KOPT-K1 (cell line): ENCODE measurements around the gene FAM120B.

Source experiments
- H3K27ac ChIP-seq: fragments of 200-600 bp; sonication (generic); 2 replicates; pipeline ENCODE4 v1.5.1; 2016; ENCODE audit warnings: antibody characterized with exemption, mild to moderate bottlenecking, low read depth, low read length; ENCODE audit not compliant: poor library complexity, severe bottlenecking
- H3K36me3 ChIP-seq: fragments of 200-600 bp; sonication (generic); 2 replicates; pipeline ENCODE4 v1.5.1; 2017; ENCODE audit warnings: antibody characterized with exemption, mild to moderate bottlenecking, low read length, moderate library complexity; ENCODE audit not compliant: insufficient read depth
- H3K9me3 ChIP-seq: fragments of 200-600 bp; sonication (generic); 2 replicates; pipeline ENCODE4 v1.5.1; 2017; ENCODE audit warnings: antibody characterized with exemption, low read length, mild to moderate bottlenecking; ENCODE audit not compliant: insufficient read depth, poor library complexity, severe bottlenecking

FAM120B gene

GRCh38 chr6:170279977-170280688 lies 26.4 kb upstream of the FAM120B start:
- Histone ChIP-seq H3K27ac (peak overlapping the region; percentile 81), H3K36me3 (no peaks in the 10 kb centered on the region), H3K9me3 (no peaks in the 10 kb centered on the region)

- peak overlapping the region; percentile 81 for H3K27ac ChIP-seq
Observed at GRCh38 chr6:170280689-170281045, 25.9 kb upstream of the FAM120B start.

GRCh38 chr6:170281331-170282292 lies 24.9 kb upstream of the FAM120B start:
- H3K27ac ChIP-seq: peak overlapping the region; percentile 81
- H3K36me3 ChIP-seq: no peaks in the 10 kb centered on the region
- no peaks in the 10 kb centered on the region for H3K9me3 ChIP-seq

More at GRCh38 chr6:170280689-170281045, 25.9 kb upstream of the FAM120B start:
- H3K36me3 ChIP-seq: no peaks in the 10 kb centered on the region
- no peaks in the 10 kb centered on the region for H3K9me3 ChIP-seq

- H3K27ac ChIP-seq: no peak overlapping the region
- no peaks in the 10 kb centered on the region for H3K36me3 ChIP-seq
- H3K9me3 ChIP-seq: no peaks in the 10 kb centered on the region
Observed at GRCh38 chr6:170282512-170283158, 23.9 kb upstream of the FAM120B start.

- H3K9me3 ChIP-seq: no peaks in the 10 kb centered on the region
- no peaks in the 10 kb centered on the region for H3K36me3 ChIP-seq
- no peak overlapping the region for H3K27ac ChIP-seq
Observed at GRCh38 chr6:170283212-170284081, 23.1 kb upstream of the FAM120B start.

GRCh38 chr6:170284126-170284773 lies 22.3 kb upstream of the FAM120B start:
- no peaks in the 10 kb centered on the region for H3K9me3 ChIP-seq
- no peaks in the 10 kb centered on the region for H3K36me3 ChIP-seq
- no peak overlapping the region for H3K27ac ChIP-seq

- Histone ChIP-seq H3K36me3 (no peaks in the 10 kb centered on the region), H3K9me3 (no peaks in the 10 kb centered on the region), H3K27ac (no peak overlapping the region)
Observed at GRCh38 chr6:170284866-170285469, 21.6 kb upstream of the FAM120B start.

- Histone ChIP-seq H3K27ac (no peak overlapping the region), H3K9me3 (no peaks in the 10 kb centered on the region), H3K36me3 (no peaks in the 10 kb centered on the region)
Observed at GRCh38 chr6:170285482-170285881, 21.1 kb upstream of the FAM120B start.

- Histone ChIP-seq H3K9me3 (no peaks in the 10 kb centered on the region), H3K36me3 (no peaks in the 10 kb centered on the region), H3K27ac (no peak overlapping the region)
Observed at GRCh38 chr6:170286246-170286933, 20.2 kb upstream of the FAM120B start.

- Histone ChIP-seq H3K9me3 (no peaks in the 10 kb centered on the region), H3K27ac (no peak overlapping the region), H3K36me3 (no peaks in the 10 kb centered on the region)
Observed at GRCh38 chr6:170286934-170287265, 19.7 kb upstream of the FAM120B start.

- no peaks in the 10 kb centered on the region for H3K36me3 ChIP-seq
- H3K27ac ChIP-seq: no peak overlapping the region
Observed at GRCh38 chr6:170287371-170287876, 19.1 kb upstream of the FAM120B start.

GRCh38 chr6:170288091-170288631 lies 18.4 kb upstream of the FAM120B start:
- Histone ChIP-seq H3K36me3 (no peaks in the 10 kb centered on the region), H3K27ac (no peak overlapping the region), H3K9me3 (no peaks in the 10 kb centered on the region)

More at GRCh38 chr6:170287371-170287876, 19.1 kb upstream of the FAM120B start:
- H3K9me3 ChIP-seq: no peaks in the 10 kb centered on the region

GRCh38 chr6:170288852-170289179 lies 17.7 kb upstream of the FAM120B start:
- no peak overlapping the region for H3K27ac ChIP-seq
- H3K36me3 ChIP-seq: no peaks in the 10 kb centered on the region
- H3K9me3 ChIP-seq: no peaks in the 10 kb centered on the region
